ENCODE data around the gene CCDC39.

GRCh38 chr3:180612364-180612763 is 66.9 kb downstream of the CCDC39 start:
- TF ChIP-seq CTCF (IDR thresholded peaks at IDR 0.05; ENCODE audit: borderline replicate concordance, extremely low read depth, low read length, poor library complexity, severe bottlenecking), result no peak
- no peak for TF ChIP-seq EZH2 (IDR thresholded peaks at IDR 0.05; ENCODE audit: borderline replicate concordance, low read depth, low read length, severe bottlenecking)

Data from DND-41 (cell line).